Measurements from ENCODE around the gene FCF1. TPM values are rescaled to one million over a fixed set of nuclear protein-coding genes. Genes with fewer than 3 reads are reported as not detected.

The FCF1 gene
- 26.3 and 27.1 TPM in 2 replicates for total RNA-seq

GRCh38 chr14:74712499-74713394, at the start of gene FCF1, which contains the start of gene AREL1:
TSS of gene FCF1 (plus strand) at chr14:74713144. CDS start at chr14:74713198, 54 bp downstream.
TSS of gene AREL1 (minus strand) at chr14:74713080. CDS start at chr14:74685615, 27,465 bp downstream.

DNA sequence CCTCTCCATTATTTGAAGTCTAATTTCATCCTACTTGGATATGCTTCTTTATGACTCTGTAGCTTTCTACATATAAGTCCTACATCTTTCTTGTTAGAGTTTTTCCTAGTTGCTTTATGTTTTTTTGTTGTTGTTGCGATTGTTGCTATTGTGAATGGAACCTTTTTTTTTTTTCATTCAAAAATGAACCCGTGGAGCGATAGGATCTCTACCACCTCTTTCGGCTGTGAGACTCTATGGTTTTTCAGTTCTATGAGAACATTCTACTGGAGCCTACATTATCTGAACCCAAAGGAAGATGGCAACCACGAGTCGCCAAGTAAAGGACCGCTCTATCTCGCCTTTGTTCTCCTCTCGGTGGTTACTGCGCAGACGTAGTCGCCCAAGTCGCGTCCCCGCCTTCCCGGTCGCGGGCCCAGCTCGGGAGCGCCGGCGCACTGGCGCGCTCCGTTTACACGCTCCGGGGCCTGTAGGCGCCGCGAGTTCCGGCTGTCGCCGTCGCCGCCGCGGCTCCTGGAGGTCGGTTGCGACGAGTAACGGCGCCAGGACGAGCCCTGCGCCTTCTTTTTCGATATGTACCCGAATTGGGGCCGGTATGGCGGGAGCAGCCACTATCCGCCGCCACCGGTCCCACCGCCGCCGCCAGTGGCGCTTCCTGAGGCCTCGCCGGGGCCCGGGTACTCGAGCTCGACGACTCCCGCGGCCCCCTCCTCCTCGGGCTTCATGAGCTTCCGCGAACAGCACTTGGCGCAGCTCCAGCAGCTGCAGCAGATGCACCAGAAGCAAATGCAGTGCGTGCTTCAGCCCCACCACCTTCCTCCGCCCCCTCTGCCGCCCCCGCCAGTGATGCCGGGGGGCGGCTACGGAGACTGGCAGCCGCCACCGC, 50.2 kb downstream of the FCF1 start, which contains the start of gene YLPM1:
Gene YLPM1, plus strand, starts transcription at position 400 of the 886 bp plus-strand sequence. Its CDS starts 174 bp downstream, at position 574.

Other genes starting within 250 kb of the FCF1 start
- 161 and 208 TPM in 2 replicates for gene NPC2, start 219.8 kb upstream of the FCF1 start, total RNA-seq
- 6.5 and 9.5 TPM in 2 replicates for gene ISCA2, start 219.4 kb upstream of the FCF1 start, total RNA-seq
- gene LTBP2, start 100.9 kb upstream of the FCF1 start, total RNA-seq, result 214 and 221 TPM in 2 replicates
- 26.6 and 29.6 TPM in 2 replicates for gene AREL1, start 64 bp upstream of the FCF1 start, total RNA-seq
- gene YLPM1, start 50.2 kb downstream of the FCF1 start, total RNA-seq, result 24.3 and 43.1 TPM in 2 replicates
- not detected in 2 replicates for gene PROX2, start 163.0 kb downstream of the FCF1 start, total RNA-seq
- gene DLST, start 168.8 kb downstream of the FCF1 start, total RNA-seq, result 50.0 and 63.7 TPM in 2 replicates
- 6.1 and 11.8 TPM in 2 replicates for gene RPS6KL1, start 210.1 kb downstream of the FCF1 start, total RNA-seq
- 285 and 395 TPM in 2 replicates for gene PGF, start 242.5 kb downstream of the FCF1 start, total RNA-seq

All from endothelial cell of coronary artery (primary cell).